ENCODE data around the gene NTN5.
"Not testable (repeated sequence)": the region's sequence is repeated elsewhere in the genome, so short reads cannot be mapped to it uniquely, and the experiment has no call there.

The NTN5 gene

GRCh38 chr19:48661711-48662090 lies 11.1 kb downstream of the NTN5 start:
- no peak for DNase-seq (ENCODE audit: low read depth in 1 of 2, low spot score in 1 of 2)
- no peak for TF ChIP-seq REST (IDR thresholded peaks at IDR 0.05; ENCODE audit: insufficient replicate concordance, low read depth)
- TF ChIP-seq SPI1 (IDR thresholded peaks at IDR 0.05; ENCODE audit: borderline replicate concordance, low read depth), result no peak
- TF ChIP-seq GABPA (IDR thresholded peaks at IDR 0.05; ENCODE audit: low read depth), result no peak
- no peak for TF ChIP-seq POLR2AphosphoS5 (IDR thresholded peaks at IDR 0.05; ENCODE audit: low read depth)
- no peak for TF ChIP-seq CTCF (IDR thresholded peaks at IDR 0.05; ENCODE audit: insufficient read depth, low read length)
- Histone ChIP-seq H3K4me3 (replicated peaks; ENCODE audit: insufficient read depth, low read length) (no peak overlapping the region), H3K27ac (replicated peaks) (no peak overlapping the region), H3K27me3 (ENCODE audit: insufficient read depth, poor library complexity, severe bottlenecking) (no peaks in the 10 kb centered on the region)

GRCh38 chr19:48660852-48661710 lies 11.7 kb downstream of the NTN5 start:
- DNase-seq (ENCODE audit: low read depth in 1 of 2, low spot score in 1 of 2), result peak; percentile 50 to 89
- TF ChIP-seq SPI1 (IDR thresholded peaks at IDR 0.05; ENCODE audit: borderline replicate concordance, low read depth), result no peak; the same call in 1 of the 2 replicates
- no peak for TF ChIP-seq POLR2AphosphoS5 (IDR thresholded peaks at IDR 0.05; ENCODE audit: low read depth)
- Histone ChIP-seq H3K27me3 (ENCODE audit: insufficient read depth, poor library complexity, severe bottlenecking) (no peaks in the 10 kb centered on the region), H3K27ac (replicated peaks) (peak overlapping the region; percentile 63), H3K4me3 (replicated peaks; ENCODE audit: insufficient read depth, low read length) (no peak overlapping the region)

- H3K4me3 ChIP-seq (replicated peaks; ENCODE audit: insufficient read depth, low read length), result no peak overlapping the region
- H3K27ac ChIP-seq (replicated peaks), result no peak overlapping the region
- no peaks in the 10 kb centered on the region for H3K27me3 ChIP-seq (ENCODE audit: insufficient read depth, poor library complexity, severe bottlenecking)
- TF ChIP-seq SPI1 (IDR thresholded peaks at IDR 0.05; ENCODE audit: borderline replicate concordance, low read depth) (no peak), POLR2AphosphoS5 (IDR thresholded peaks at IDR 0.05; ENCODE audit: low read depth) (no peak), GABPA (IDR thresholded peaks at IDR 0.05; ENCODE audit: low read depth) (no peak), CTCF (IDR thresholded peaks at IDR 0.05; ENCODE audit: insufficient read depth, low read length) (no peak)
- DNase-seq (ENCODE audit: low read depth in 1 of 2, low spot score in 1 of 2), result no peak
Observed at GRCh38 chr19:48659768-48660167, 13.0 kb downstream of the NTN5 start.

GRCh38 chr19:48658483-48658882 lies 14.3 kb downstream of the NTN5 start:
- H3K4me3 ChIP-seq (replicated peaks; ENCODE audit: insufficient read depth, low read length), result no peak overlapping the region
- DNase-seq (ENCODE audit: low read depth in 1 of 2, low spot score in 1 of 2), result no peak
- H3K27me3 ChIP-seq (ENCODE audit: insufficient read depth, poor library complexity, severe bottlenecking), result no peaks in the 10 kb centered on the region
- no peak overlapping the region for H3K27ac ChIP-seq (replicated peaks)
- TF ChIP-seq REST (IDR thresholded peaks at IDR 0.05; ENCODE audit: insufficient replicate concordance, low read depth), result no peak
- TF ChIP-seq POLR2AphosphoS5 (IDR thresholded peaks at IDR 0.05; ENCODE audit: low read depth), result no peak

GRCh38 chr19:48657828-48658227 lies 15.0 kb downstream of the NTN5 start:
- not testable (repeated sequence) for H3K4me3 ChIP-seq (replicated peaks; ENCODE audit: insufficient read depth, low read length); H3K27ac ChIP-seq (replicated peaks); H3K27me3 ChIP-seq (ENCODE audit: insufficient read depth, poor library complexity, severe bottlenecking); DNase-seq (ENCODE audit: low read depth in 1 of 2, low spot score in 1 of 2)
